Mucosa of stomach (tissue), 1 donor: ENCODE results near the gene CYP2D6.
"Not testable (repeated sequence)": the region's sequence is repeated elsewhere in the genome, so short reads cannot be mapped to it uniquely, and the experiment has no call there.

ENCODE experiments used
- H3K27me3 ChIP-seq: one replicate; pipeline ENCODE4 v1.7.0; 2013; ENCODE audit warnings: mild to moderate bottlenecking, low read length; ENCODE audit not compliant: control insufficient read depth, insufficient read depth
- H3K36me3 ChIP-seq: one replicate; pipeline ENCODE4 v1.7.0; 2013; ENCODE audit warnings: low read length; ENCODE audit not compliant: control insufficient read depth, insufficient read depth
- H3K4me1 ChIP-seq: one replicate; pipeline ENCODE4 v1.7.0; 2013; ENCODE audit warnings: mild to moderate bottlenecking, low read length; ENCODE audit not compliant: control insufficient read depth, insufficient read depth
- H3K4me3 ChIP-seq: one replicate; pipeline ENCODE4 v1.7.0; 2013; ENCODE audit warnings: low read length
- H3K9ac ChIP-seq: one replicate; pipeline ENCODE4 v1.7.0; 2013; ENCODE audit warnings: mild to moderate bottlenecking, low read length, moderate library complexity
- H3K9me3 ChIP-seq: one replicate; pipeline ENCODE4 v1.7.0; 2013; ENCODE audit warnings: mild to moderate bottlenecking, low read length, moderate library complexity; ENCODE audit not compliant: control insufficient read depth
- donor health status: Pancreatic carcinoma.

Gene CYP2D6

GRCh38 chr22:42155053-42155543 lies 24.5 kb upstream of the CYP2D6 start:
- Histone ChIP-seq H3K4me1 (no peaks in the 10 kb centered on the region), H3K9me3 (no peaks in the 10 kb centered on the region), H3K4me3 (no peak overlapping the region), H3K36me3 (no peaks in the 10 kb centered on the region), H3K27me3 (no peaks in the 10 kb centered on the region), H3K9ac (no peak overlapping the region)

- Histone ChIP-seq H3K9me3 (no peaks in the 10 kb centered on the region), H3K4me1 (no peaks in the 10 kb centered on the region), H3K36me3 (no peaks in the 10 kb centered on the region), H3K4me3 (no peak overlapping the region), H3K9ac (no peak overlapping the region), H3K27me3 (no peaks in the 10 kb centered on the region)
These were observed 23.9 kb upstream of the CYP2D6 start for GRCh38 chr22:42154293-42155052.

GRCh38 chr22:42152661-42153270 lies 22.2 kb upstream of the CYP2D6 start:
- Histone ChIP-seq H3K27me3 (no peaks in the 10 kb centered on the region), H3K4me1 (no peaks in the 10 kb centered on the region), H3K9ac (no peak overlapping the region), H3K4me3 (no peak overlapping the region), H3K36me3 (no peaks in the 10 kb centered on the region), H3K9me3 (no peaks in the 10 kb centered on the region)

- H3K36me3 ChIP-seq, result no peaks in the 10 kb centered on the region
- no peaks in the 10 kb centered on the region for H3K27me3 ChIP-seq
- no peaks in the 10 kb centered on the region for H3K9me3 ChIP-seq
- H3K4me1 ChIP-seq, result no peaks in the 10 kb centered on the region
- no peak overlapping the region for H3K4me3 ChIP-seq
- no peak overlapping the region for H3K9ac ChIP-seq
These were observed 21.5 kb upstream of the CYP2D6 start for GRCh38 chr22:42151924-42152635.

GRCh38 chr22:42150727-42151590 lies 20.3 kb upstream of the CYP2D6 start:
- no peaks in the 10 kb centered on the region for H3K9me3 ChIP-seq
- H3K27me3 ChIP-seq, result no peaks in the 10 kb centered on the region
- H3K4me1 ChIP-seq, result no peaks in the 10 kb centered on the region
- no peak overlapping the region for H3K4me3 ChIP-seq
- no peaks in the 10 kb centered on the region for H3K36me3 ChIP-seq
- no peak overlapping the region for H3K9ac ChIP-seq

GRCh38 chr22:42149798-42150197 lies 19.2 kb upstream of the CYP2D6 start:
- H3K4me3 ChIP-seq, H3K36me3 ChIP-seq, H3K27me3 ChIP-seq, H3K9me3 ChIP-seq, H3K9ac ChIP-seq, H3K4me1 ChIP-seq: not testable (repeated sequence)

GRCh38 chr22:42145175-42145574 lies 14.6 kb upstream of the CYP2D6 start:
- Histone ChIP-seq H3K27me3 (no peaks in the 10 kb centered on the region), H3K4me3 (no peak overlapping the region), H3K4me1 (no peaks in the 10 kb centered on the region), H3K9me3 (no peaks in the 10 kb centered on the region), H3K9ac (no peak overlapping the region), H3K36me3 (no peaks in the 10 kb centered on the region)

- not testable (repeated sequence) for H3K4me1 ChIP-seq, H3K9ac ChIP-seq, H3K4me3 ChIP-seq, H3K9me3 ChIP-seq, H3K27me3 ChIP-seq, H3K36me3 ChIP-seq
These were observed 13.5 kb upstream of the CYP2D6 start for GRCh38 chr22:42143859-42144822.

- Histone ChIP-seq H3K4me1 (no peaks in the 10 kb centered on the region), H3K27me3 (no peaks in the 10 kb centered on the region), H3K36me3 (no peaks in the 10 kb centered on the region), H3K9me3 (no peaks in the 10 kb centered on the region), H3K4me3 (no peak overlapping the region), H3K9ac (no peak overlapping the region)
These were observed 12.3 kb upstream of the CYP2D6 start for GRCh38 chr22:42142771-42143461.

- not testable (repeated sequence) for H3K36me3 ChIP-seq, H3K4me1 ChIP-seq, H3K9me3 ChIP-seq, H3K4me3 ChIP-seq, H3K27me3 ChIP-seq, H3K9ac ChIP-seq
These were observed 10.9 kb upstream of the CYP2D6 start for GRCh38 chr22:42141307-42142057.
